Osteocyte (in vitro differentiated cells): ENCODE results near the gene PHC2. TPM values are rescaled to one million over a fixed set of nuclear protein-coding genes. Genes with fewer than 3 reads are reported as not detected.

ENCODE experiments used
- DNase-seq: peaks from one replicate; pipeline ENCODE4 v3.0.0; 2021; ENCODE audit warnings: mixed read lengths; ENCODE audit not compliant: unreplicated experiment; ENCODE audit errors: extremely low spot score
- H3K27ac Mint-ChIP-seq: one replicate; pipeline ENCODE4 v1.8.0; 2021; ENCODE audit warnings: mild to moderate bottlenecking, mixed read lengths; ENCODE audit not compliant: unreplicated experiment
- H3K27me3 Mint-ChIP-seq: one replicate; pipeline ENCODE4 v1.8.0; 2021; ENCODE audit warnings: mixed read lengths; ENCODE audit not compliant: unreplicated experiment
- H3K36me3 Mint-ChIP-seq: one replicate; pipeline ENCODE4 v1.8.0; 2021; ENCODE audit warnings: mixed read lengths; ENCODE audit not compliant: unreplicated experiment
- H3K4me1 Mint-ChIP-seq: one replicate; pipeline ENCODE4 v1.8.0; 2021; ENCODE audit warnings: mixed read lengths; ENCODE audit not compliant: unreplicated experiment
- H3K4me3 Mint-ChIP-seq: one replicate; pipeline ENCODE4 v1.8.0; 2021; ENCODE audit warnings: mild to moderate bottlenecking, moderate library complexity, mixed read lengths; ENCODE audit not compliant: unreplicated experiment
- H3K9me3 Mint-ChIP-seq: one replicate; pipeline ENCODE4 v1.8.0; 2021; ENCODE audit warnings: mixed read lengths; ENCODE audit not compliant: unreplicated experiment
- CTCF ChIP-seq: fragments of 200-600 bp; sonication (generic); IDR thresholded peaks from 2 replicates; pipeline ENCODE4 v1.5.0; 2021; ENCODE audit warnings: antibody characterized with exemption, mild to moderate bottlenecking, moderate library complexity
- total RNA-seq: library from RNA; stranded (reverse); gene quantifications from 2 replicates; pipeline ENCODE4 v1.2.1, GENCODE V29; 2021

The PHC2 gene
- total RNA-seq, 1 donor from 2014 or later: 160 TPM

- Mint-ChIP-seq H3K4me1 (peaks cover 22% of the 10 kb centered on the region), H3K27ac (no peak overlapping the region), H3K4me3 (no peak overlapping the region), H3K9me3 (no peaks in the 10 kb centered on the region), H3K36me3 (peaks cover 5% of the 10 kb centered on the region), H3K27me3 (no peaks in the 10 kb centered on the region)
- no peak for TF ChIP-seq CTCF
- DNase-seq: no peak
Observed at GRCh38 chr1:33429332-33429731, 1.6 kb downstream of the PHC2 start.

GRCh38 chr1:33428661-33429060 lies 2.2 kb downstream of the PHC2 start:
- no peak for TF ChIP-seq CTCF
- H3K27me3 Mint-ChIP-seq: no peaks in the 10 kb centered on the region
- no peak overlapping the region for H3K27ac Mint-ChIP-seq

GRCh38 chr1:33426916-33427315 lies 4.0 kb downstream of the PHC2 start:
- Mint-ChIP-seq H3K4me3 (no peak overlapping the region), H3K4me1 (peaks cover 9% of the 10 kb centered on the region), H3K9me3 (no peaks in the 10 kb centered on the region), H3K27ac (no peak overlapping the region), H3K36me3 (peaks cover 5% of the 10 kb centered on the region), H3K27me3 (no peaks in the 10 kb centered on the region)
- DNase-seq: no peak
- TF ChIP-seq CTCF: no peak

More at GRCh38 chr1:33428661-33429060, 2.2 kb downstream of the PHC2 start:
- Mint-ChIP-seq H3K4me3 (no peak overlapping the region), H3K36me3 (peaks cover 5% of the 10 kb centered on the region), H3K4me1 (peaks cover 18% of the 10 kb centered on the region), H3K9me3 (no peaks in the 10 kb centered on the region)
- DNase-seq: no peak

GRCh38 chr1:33425900-33426299 lies 5.0 kb downstream of the PHC2 start:
- no peaks in the 10 kb centered on the region for H3K27me3 Mint-ChIP-seq
- no peak for TF ChIP-seq CTCF
- DNase-seq: no peak
- peaks cover 16% of the 10 kb centered on the region for H3K4me1 Mint-ChIP-seq
- H3K36me3 Mint-ChIP-seq: peaks cover 5% of the 10 kb centered on the region
- no peaks in the 10 kb centered on the region for H3K9me3 Mint-ChIP-seq
- no peak overlapping the region for H3K27ac Mint-ChIP-seq
- no peak overlapping the region for H3K4me3 Mint-ChIP-seq

- DNase-seq: no peak
- no peaks in the 10 kb centered on the region for H3K9me3 Mint-ChIP-seq
- H3K4me3 Mint-ChIP-seq: no peak overlapping the region
- H3K4me1 Mint-ChIP-seq: peaks cover 18% of the 10 kb centered on the region
- no peaks in the 10 kb centered on the region for H3K27me3 Mint-ChIP-seq
- peaks cover 8% of the 10 kb centered on the region for H3K36me3 Mint-ChIP-seq
- peak overlapping the region; percentile 31 for H3K27ac Mint-ChIP-seq
- no peak for TF ChIP-seq CTCF
Observed at GRCh38 chr1:33424610-33425009, 6.3 kb downstream of the PHC2 start.
